COLO668 (cell line): Measurements from ENCODE around the gene GLG1.

ENCODE experiments used
- DNase-seq: peaks from one replicate; lab custom pipeline; 2025; ENCODE audit not compliant: unreplicated experiment; lab: John Stamatoyannopoulos, UW

GLG1 gene

DNA sequence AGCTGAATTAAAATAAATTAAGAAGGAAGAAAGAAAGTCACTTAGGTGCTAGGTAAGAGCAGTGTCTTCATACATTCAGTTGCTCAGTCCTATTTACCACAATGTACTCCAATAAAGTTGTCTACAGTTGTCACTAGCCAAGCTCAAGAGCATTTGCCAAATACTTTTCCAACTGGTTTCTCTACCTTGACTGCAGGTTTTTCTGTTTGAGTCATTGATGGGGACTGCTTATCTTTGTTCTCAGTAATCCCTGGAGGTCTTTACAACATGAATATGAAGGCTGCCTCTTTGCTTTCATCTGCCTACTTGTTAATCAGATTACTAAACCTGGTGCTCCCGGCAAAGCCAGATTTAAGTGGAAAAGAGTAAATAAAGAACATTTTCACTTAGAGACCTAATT is 121.0 kb downstream of the GLG1 start:
- no peak for DNase-seq

DNA sequence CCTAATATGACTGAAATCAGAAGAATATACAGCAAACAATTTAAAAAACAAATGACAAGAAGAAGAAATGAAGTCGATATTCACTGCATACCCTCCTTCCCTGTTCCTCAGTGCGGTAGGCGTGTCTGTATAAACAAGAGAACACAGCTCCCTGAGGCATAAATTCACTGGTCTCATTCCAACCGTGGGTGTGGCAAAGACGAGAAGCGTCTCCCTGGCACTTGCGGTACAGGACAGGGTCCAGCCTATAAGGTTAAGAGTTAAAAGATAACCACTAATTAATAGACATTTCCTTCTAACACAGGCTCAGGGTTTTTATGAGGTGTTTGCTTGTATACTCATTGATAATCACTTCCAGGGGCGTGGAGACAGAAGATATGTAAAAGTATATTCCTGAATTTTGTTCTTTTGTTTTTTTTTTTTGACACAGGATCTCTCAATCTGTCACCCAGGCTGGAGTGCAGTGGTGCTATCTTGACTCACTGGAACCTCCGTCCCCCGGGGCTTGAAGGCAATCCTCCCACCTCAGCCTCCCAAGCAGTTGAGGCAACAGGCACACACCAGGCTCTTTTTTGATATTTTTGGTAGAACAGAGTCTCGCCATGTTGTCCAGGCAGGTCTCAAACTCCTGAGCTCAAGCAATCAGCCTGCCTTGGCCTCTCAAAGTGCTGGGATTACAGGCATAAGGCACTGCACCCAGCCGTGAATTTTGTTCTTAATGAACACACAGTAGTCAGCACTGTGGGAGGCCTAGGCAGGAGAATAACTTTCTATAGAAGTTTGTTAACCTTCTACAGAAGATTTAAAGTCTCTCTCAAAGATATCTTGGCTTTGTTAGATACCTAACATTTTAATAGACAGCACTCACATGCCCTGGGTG is 126.5 kb downstream of the GLG1 start:
- DNase-seq: no peak

DNA sequence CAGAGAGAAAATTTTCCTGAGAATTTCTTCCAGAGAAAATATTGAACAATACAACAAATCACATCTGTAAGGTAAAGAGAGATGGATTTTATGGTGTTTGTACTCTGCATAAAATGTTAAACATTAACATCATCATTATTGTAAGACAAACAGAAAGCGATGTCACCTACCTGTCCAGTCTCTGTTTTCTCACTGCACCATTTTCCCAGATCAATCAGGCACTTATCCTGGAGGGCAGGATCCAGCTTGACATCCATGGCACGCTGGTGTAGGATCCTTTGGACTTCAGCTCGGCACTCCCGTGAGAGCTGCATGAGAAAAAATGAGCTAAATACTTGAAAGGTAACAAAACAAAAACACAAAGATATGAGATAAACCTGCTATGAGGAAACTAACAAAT is 129.7 kb downstream of the GLG1 start:
- peak; percentile 40 for DNase-seq

DNA sequence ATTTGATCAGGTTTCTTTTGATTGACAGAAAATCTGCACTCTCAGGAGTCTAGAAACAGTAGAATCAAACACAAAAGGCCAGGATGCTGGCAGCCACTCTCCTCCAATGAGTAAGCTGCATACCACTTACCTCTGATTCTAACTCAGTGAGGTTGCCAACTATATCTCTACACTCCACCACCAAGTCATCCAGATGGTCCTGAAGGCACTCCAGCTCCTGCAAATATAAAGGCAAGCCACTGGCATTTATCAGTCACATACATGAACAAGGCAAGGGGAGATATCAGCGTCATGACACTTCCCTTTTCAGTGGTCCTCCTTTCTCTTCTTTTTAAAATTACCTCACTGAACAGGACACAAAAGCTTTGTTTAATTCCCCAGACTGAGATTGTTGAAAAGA is 132.5 kb downstream of the GLG1 start:
- DNase-seq: no peak

DNA sequence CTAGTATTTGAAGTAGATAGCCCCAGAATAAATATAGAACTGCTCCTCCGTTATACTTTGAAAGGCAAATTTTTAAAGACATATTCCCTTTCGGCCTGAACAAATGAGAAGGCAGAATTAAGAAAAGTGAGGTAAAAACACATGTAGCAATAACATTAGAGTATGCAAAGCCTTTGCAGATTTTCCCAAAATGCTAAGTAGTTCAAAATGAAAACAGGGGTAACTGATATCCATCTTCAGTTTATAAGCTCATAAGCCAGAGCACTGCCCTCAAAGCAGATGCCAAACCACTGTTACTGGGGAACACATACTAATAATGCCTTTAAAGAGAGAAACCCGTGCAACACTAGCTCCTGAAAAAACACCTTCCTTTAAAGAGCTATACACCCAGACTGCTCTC is 134.4 kb downstream of the GLG1 start:
- DNase-seq: no peak

DNA sequence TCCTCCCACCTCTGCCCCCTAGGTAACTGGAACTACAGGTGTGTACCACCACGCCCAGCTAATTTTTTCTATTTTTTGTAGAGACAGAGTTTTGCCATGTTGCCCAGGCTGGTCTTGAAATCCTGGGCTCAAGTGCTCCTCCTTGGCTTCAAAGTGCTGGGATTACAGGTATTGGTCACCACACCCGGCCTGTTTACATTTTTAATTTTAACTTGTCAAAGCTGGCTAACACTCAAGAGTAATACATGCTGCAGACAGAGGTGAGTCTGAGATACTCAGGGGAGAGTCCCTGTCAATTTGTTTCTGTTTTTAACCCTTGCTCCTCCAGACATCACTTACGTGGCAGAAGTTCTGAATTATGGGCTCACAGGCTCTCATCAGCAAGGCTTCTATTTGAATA is 134.9 kb downstream of the GLG1 start:
- no peak for DNase-seq

DNA sequence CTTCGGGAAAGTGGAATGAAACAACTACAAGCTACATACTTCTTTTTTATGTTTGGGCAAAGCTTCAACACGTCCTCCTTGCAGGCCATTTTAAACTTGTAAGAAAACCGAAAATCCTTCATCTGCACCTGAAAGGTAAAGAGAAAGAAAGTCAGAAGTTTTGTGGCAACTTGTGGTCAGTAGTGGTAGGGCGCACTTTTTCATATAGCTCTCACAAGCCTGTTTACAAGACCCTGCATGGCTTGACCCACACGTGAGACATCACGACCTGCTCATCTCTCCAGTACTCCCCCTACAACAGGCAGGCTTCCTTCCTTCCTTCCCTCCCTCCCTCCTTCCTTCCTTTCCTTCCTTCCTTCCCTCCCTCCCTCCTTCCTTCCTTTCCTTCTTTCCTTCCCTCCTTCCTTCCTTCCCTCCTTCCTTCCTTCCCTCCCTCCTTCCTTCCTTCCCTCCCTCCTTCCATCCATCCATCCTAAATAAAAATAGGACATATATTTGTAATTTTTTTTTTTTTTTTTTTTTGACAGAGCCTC is 136.9 kb downstream of the GLG1 start:
- no peak for DNase-seq

DNA sequence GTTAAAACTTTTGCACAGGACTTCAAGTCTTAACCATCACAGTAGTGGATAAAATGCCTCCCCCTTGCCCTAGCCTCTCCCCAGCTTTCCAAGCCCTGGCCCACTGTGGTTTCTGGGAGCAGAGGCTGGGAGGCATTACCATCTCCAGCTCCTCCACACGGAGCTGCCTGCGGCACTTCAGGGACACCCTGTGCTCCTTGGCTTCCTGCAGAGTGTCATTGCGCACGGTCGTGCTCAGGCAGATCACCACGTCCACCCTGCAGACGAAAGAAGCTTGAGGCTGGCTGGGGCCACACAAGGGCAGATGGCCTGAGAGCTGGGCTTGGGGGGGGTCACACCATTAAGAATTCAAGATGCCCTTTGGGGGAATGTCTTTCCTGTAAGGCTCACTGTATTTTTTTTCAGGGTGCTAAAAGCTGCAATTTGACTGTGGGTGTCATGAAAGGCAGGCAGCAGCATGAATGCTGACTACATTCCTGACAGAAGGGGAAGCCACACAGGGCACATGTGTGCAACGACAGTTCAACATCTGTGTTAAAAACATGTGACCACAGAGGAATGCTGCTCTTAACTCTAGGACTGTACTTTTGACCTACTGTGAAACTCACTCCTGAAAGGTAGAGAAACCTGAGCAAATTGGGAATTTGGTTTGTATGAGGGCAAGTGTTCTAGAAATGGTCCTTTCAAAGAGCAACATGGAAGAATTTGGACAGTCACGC is 137.9 kb downstream of the GLG1 start:
- no peak for DNase-seq

DNA sequence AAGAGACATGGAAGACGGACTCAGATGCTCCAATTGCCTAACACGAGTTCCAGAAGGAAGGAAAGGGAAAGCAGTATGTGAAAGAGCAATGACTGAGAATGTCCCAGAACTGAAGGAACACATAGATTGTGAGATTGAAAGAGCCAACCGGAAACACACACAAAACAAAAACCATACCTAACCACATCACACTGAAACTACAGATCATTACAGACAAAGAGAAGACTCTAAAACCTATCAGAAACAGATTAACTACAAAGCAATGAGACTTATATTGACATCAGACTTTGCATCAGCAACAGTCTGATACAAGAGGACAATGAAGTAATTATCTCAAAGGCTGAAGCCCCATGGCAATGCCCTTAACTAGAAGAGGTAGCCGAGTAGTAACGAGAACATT is 140.0 kb downstream of the GLG1 start:
- DNase-seq: no peak

DNA sequence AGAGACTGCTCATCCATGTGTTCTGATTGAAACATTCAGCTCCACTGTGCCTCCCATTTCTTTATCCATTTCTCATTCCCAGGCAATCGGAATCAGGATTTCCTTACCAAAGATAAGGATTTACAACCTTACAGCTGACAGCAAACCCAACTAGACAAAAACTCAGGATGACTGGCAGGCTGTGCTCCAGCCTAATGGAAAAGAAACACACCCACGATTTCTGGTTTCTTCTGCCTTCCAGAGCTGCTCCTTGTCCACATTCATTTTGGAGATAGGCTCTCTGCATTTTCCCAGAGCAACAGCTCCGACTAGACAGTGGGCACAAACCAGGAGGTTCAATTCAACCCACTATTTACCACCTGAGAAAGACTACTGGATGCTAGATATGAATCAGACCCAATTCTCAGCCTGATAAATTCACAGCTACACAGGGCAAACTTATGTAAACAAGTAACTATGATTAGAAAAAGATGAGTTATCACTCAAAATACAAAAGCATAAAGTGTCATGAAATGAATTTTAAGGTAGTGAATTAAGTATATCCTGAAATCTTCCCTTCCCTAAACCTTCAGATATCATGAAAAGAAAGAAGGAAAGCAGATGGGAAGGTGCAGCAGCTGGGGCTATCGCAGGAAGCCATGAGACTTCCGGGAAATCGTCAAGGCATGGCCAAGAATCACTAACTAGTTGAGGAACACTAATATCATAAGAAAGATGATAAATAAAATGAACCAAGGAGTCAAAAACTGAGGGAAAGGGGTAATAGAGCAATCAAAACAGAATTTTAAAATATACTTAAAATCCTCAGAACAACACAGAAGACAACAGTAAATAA is 140.8 kb downstream of the GLG1 start:
- DNase-seq: no peak

DNA sequence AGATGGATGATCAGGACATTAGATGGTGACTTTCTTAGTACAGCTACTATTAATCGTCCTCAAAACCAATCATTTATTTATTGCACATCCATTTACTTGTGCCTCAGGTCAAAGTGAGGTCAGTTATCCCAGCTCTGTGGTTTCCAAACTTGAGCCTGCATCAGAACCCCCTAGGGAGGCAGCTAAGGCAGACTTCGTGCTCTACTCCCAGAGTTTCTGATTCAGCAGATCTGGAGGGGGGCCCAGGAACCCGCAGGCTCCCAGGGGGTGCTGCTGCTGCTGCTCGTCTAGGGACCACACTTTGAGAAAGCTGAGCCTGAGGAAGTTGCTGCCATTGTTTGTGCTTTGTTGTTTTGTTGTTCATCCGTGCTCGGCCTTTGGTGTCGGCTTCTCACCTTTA is 141.6 kb downstream of the GLG1 start:
- no peak for DNase-seq

DNA sequence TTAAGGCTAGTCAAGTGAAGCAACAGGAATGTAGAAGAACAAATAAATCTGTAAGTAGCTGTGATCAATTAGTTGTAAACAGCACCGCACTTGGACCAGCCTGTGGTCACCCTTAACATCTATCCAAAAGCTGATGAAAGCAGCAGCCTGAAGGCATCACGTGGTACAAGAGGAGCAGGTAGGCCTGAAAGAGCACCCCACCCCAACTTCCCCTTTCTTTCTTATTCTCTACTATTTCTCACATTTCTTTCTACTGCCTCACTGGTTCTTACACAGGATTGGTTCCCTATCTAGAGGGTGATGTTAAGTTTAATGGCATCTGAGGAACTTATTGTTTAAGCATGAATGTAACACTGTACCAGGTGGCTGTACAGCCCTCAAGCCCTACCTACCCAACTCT is 143.0 kb downstream of the GLG1 start:
- DNase-seq: no peak

DNA sequence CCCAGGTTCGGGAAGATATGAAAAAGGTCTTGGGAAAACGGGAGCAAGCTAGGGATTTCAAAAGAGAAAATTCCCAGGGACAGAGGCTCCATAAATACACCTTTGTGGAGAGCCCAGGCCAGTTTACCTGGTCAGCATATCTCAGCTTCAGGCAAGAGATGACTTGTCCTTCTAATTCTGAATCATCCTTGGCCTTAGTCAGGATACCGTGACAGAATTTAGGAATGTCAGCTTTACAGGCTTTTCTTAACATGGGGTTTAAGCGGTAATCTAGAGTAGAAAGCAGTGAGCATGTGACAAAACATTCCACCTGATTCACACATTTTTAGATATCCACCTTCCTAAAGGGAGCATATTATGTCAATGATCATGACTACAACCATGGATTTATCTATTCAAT is 144.6 kb downstream of the GLG1 start:
- DNase-seq: no peak

DNA sequence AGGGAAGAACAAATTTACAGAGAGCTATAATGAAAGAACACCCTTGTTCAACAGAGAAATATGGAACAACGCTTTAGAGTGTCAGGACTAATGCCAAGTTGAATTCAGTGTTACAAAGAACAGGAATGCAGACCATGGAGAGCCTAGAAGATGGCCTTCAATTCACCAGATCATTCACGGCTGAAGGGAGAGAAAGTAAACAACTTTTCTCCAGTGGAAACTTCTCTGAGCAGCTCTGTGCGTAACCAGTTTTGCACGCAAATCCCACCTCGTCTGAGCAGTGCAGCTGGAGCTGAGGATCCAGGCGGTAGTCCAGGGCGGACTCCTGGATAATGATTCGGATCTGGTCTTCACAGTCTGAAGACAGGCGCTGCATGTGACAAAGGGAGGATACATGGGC is 145.1 kb downstream of the GLG1 start:
- DNase-seq: no peak

DNA sequence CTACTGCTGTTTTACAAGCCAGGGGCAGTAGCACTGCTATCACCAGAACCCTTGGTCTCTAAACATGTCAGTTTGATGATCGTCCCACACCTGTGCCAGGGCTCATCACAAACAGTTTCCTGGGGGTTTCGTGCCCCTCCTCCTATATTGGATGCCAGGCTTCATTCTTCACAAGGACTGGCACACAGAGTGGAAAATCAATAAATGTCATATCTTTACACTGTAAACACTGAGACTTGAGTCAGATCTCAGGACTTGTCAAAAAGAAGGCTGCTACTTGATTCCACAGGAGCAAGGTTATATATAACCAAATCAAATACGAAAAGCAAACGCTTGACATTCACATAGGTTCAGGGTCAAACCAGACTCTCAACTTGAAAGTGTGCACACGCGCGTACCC is 146.4 kb downstream of the GLG1 start:
- DNase-seq: no peak

DNA sequence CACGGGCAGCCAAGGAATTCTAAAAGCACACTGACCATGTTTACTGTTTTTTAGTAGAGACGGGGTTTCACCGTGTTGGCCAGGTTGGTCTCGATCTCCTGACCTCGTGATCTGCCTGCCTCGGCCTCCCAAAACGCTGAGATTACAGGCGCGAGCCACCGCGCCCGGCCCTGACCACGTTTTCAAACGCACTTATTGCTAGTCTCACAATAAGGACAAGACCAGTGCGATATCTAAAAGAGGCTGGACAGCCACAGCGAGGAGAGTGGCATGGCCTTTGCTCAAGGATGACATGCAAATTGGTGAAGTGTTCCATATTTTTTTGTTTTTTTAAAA is 150.7 kb downstream of the GLG1 start:
- no peak for DNase-seq

DNA sequence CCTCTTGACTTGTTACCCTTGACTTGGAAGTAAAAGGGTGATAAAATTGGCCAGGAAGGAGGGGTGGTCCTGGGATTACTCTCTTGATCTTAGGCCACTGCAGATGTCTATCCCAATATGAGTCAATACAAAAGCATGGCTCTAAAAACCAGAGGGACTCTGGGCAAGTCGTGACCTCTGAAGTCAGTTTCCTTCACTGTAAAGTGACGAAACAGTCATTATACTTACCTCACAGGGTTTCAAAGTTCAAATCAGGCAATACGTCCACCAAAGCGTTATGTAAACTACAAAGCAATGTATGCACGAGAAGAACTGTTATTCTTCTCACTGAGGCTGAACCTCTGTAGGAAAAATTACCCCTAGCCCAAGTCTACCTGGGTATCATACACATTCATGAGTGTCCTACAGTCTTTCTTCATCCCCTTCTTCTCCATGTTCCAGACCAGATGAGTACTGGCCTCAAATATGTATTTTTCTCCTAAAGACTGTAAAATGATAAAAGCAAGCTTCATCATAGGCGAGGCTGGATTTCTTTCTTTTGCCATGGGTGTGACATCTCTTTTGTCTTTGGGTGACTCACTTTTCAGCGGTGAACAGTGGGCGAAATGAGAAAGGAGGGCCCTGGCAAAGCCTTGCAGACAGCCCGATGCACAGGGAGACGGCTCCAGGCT is 151.2 kb downstream of the GLG1 start:
- no peak for DNase-seq

DNA sequence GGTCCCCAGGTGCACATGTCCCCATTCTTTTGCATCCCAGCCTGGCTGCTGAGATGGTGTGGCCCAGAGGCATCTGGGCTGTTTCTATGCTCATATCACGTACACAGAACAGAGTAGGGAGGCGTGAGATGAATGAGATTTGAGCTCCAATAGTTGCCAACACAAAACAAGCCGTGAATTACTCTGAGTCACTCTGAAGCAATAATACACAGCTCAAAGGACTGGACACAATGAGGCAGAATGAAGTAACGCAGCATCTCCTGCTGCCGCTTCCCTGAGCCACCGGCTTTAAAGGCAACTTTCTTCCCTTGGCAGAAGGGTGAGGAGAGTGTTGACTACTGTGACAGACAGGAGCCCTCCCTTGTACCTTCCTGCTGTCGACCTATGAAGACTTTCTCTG is 151.7 kb downstream of the GLG1 start:
- no peak for DNase-seq

DNA sequence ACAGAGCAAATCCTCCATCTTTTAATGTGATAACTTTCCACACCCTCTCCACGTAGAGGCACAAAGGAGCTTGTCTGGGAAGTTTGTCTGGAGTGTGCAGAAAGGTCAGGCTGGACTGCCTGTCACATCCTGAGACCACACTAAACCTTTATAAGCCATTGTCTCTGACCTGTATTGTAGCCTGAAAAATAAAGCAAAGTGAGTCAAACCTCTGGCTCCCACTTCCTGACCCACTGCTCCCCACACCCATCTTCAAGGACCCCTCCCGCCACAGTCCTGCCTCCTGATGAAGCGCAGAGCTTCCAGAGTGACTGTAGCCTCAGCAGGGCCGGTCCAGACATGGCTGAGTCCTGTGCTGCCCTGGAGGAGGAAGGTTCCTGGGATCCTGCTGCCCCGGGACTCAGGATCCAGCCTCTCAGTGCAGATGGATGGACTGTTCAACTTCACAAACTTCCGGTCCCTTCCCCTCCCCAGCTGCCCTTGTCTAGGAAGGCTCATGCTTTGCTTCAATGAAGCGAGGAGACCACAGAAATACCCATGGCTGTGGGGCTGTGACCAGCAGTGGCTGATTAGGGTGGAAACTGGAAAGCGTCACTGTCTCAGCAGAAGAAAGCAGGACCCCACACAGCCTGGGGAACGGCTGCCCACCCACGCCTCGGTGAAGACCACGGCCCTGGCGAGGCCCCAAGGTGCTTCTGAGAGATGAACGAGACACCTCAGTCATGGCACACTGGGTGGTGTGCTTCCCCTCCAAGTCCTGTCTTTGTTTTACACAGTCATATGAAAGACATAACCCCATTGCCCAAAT is 154.8 kb downstream of the GLG1 start:
- no peak for DNase-seq
